Endometrial microvascular endothelial cells (primary cell): ENCODE measurements around the gene CMTR1. TPM values are rescaled to one million over a fixed set of nuclear protein-coding genes. Genes with fewer than 3 reads are reported as not detected.
"Not testable (repeated sequence)": the region's sequence is repeated elsewhere in the genome, so short reads cannot be mapped to it uniquely, and the experiment has no call there.

ENCODE experiments used
- in situ Hi-C: cut with HindIII; loops from 2 replicates; pipeline ENCODE4 v1.10.0; 2017; ENCODE audit warnings: low sequenced_read_pairs, low pct_unique_long_range_greater_than_20kb; ENCODE audit errors: inconsistent ontology term
- total RNA-seq: library from RNA; depleted of rRNA; stranded (reverse); fragments of >200 nt; gene quantifications from one replicate; pipeline ENCODE4 v1.2.3, GENCODE V29; 2015; ENCODE audit errors: inconsistent ontology term

The CMTR1 gene, protein sequence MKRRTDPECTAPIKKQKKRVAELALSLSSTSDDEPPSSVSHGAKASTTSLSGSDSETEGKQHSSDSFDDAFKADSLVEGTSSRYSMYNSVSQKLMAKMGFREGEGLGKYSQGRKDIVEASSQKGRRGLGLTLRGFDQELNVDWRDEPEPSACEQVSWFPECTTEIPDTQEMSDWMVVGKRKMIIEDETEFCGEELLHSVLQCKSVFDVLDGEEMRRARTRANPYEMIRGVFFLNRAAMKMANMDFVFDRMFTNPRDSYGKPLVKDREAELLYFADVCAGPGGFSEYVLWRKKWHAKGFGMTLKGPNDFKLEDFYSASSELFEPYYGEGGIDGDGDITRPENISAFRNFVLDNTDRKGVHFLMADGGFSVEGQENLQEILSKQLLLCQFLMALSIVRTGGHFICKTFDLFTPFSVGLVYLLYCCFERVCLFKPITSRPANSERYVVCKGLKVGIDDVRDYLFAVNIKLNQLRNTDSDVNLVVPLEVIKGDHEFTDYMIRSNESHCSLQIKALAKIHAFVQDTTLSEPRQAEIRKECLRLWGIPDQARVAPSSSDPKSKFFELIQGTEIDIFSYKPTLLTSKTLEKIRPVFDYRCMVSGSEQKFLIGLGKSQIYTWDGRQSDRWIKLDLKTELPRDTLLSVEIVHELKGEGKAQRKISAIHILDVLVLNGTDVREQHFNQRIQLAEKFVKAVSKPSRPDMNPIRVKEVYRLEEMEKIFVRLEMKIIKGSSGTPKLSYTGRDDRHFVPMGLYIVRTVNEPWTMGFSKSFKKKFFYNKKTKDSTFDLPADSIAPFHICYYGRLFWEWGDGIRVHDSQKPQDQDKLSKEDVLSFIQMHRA
- 35.6 TPM for total RNA-seq

DNA sequence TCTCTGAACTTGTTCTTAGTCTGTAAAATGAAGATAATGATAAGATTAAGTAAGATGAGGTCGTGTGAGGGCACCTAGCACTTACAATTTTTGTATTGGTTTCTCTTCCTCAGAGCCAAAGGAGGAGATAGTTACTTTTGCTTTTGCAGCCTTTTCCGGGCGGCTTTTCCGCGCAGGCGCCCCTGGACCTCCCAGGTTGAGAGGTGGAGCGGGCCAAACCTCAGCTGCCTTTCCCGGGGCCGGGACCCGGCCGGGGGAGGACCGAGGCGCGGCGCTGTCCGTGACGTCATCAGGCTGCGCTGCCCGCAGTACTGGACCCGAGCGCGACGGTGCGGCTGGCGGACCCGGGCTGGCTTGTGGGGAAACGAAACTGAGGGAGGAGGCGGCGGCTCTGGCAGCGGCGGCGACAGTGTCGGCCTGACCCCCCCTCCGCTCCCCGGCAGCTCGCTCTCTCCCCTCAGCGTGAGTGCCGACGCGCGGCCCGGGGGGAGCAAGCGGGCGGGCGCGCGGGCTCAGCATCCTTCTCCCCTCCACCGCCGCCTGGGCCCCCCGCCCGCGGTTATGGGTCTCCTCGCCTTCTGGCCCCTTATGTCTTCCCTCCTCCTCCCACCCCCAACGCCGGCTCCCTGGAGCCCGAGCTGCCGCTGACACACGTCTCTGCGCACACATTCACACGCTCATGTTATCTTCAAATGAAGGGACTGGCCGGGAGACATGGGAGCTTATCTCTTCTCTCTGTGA, at the start of gene CMTR1:
TSS of gene CMTR1 (plus strand) at position 306 of the 741 bp plus-strand sequence. CDS start 2,409 bp downstream, outside the sequence.
- in situ Hi-C loops = no loop called here

DNA sequence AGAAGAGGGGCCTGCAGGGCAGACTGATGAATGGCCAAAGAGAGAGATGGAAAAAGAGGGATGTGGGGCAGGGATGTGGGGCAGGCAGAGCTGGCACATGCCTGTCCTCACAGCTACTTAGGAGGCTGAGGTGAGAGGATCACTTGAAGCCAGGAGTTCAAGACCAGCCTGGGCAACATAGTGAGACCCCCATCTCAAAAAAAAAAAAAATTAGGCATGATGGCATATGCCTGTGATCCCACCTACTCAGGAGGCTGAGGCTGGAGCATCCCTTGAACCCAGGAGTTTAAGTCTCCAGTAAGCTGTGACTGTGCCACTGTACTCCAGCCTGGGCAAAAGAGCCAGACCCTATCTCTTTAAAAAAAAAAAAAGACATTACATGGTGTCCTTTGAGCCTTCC, 44.4 kb upstream of the CMTR1 start:
- in situ Hi-C loops = no loop called here

DNA sequence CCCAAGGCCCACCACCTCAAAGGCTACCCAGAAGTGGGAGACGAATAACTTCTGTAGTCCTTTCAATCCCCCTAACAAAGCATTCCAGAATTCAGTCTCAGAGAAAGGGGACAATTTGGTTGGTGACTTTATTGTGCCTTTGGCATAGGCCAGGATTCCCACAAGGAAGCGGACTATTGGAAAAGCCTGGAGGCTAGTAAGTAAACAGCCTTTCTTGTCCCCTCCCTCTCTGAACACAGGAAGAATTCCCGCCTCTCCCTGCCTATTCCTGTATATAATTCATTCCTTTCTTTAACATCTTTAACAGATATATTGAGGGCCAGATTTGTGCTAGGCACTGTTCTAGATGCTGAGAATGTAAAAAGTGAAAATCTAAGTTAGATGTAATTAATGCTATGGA, 43.2 kb upstream of the CMTR1 start:
- in situ Hi-C loops = no loop called here

DNA sequence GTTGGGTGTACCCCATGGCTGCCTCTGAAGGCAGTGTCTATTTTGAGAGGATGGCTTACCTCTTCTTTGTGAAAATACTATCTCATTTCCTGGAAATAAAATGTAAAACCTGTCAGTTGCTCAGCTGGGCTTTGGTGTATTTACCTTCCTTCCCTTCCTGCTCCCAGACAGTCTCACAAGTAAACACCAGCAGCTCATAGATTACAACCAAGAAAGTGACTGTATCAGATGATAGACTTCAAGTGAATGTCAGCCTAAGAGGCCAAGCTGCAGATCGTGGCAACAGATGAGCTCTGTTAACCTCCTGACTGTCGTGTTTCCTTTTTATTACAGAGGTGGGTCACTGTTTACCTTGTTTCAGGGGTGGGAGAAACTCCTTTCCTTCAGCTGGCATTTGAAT, 41.9 kb upstream of the CMTR1 start:
- in situ Hi-C loops = no loop called here

DNA sequence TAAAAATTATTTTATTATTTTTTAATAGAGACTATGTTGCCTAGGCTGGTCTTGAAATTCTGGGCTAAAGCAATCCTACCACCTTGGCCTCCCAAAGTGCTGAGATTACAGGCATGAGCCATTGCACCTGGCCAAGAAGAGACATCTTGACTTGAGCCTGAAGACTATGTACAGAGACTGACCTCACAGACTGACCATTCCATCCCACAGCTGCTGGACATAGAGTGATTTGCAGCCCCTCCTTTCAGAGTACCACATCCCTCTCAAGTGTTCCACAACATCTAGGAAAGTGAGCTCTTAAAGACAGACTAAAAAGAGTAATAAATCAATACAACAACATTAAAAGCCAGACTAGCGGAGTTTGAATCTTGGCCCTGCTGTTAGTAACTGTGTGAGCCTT, 40.2 kb upstream of the CMTR1 start:
- in situ Hi-C loops = no loop called here

DNA sequence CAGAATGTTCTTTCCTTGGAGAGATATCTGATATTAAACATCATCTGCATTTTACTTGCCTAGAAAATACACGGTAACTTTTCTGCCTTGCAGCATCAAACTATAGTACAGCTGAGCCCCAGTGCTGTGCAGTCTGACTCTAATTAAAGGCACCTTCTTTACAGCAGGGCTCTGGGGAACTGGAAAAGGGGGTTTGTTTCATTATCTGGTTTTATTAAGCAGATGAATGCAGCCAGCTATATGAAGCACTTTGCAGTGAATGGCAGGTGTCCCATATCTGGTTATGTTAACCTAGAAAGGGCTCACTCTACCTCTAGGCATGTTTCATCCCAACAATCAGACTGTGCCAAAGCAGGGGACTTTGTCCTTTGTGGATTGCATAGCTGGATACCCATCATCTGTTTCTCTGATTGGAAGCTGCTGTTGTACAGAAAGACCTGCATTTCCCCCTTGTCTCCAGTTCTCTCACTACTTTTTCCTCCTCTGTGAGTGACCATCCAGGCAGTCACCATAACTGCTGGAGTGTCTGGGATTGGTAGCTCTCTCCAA, 39.6 kb upstream of the CMTR1 start:
- in situ Hi-C loops = no loop called here

DNA sequence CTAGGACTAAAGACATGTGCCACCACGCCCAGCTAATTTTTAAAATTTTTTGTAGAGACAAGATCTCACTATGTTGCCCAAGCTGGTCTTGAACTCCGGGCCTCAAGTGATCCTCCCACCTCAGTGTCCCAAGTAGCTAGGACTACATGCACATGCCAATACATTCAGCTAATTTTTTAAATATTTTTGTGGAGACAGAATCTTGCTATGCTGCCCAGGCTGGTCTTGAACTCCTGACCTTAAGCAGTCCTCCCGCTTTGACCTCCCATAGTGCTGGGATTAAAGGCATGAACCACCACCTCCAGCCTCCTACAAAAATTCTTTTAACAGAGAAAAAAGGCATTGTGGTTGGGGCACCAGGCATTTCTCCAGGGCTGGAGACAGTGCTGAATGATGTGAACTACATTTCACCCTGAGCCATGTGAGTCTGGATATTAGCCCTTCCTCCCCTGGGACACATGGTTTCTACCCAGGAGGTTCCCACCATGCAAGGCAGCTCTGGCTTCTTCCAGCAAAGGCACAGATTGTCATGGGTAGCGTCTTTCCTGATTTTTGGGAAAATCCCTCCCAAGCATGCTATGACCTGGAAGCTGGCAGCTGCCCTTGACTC, 36.3 kb upstream of the CMTR1 start:
- in situ Hi-C loops = no loop called here

DNA sequence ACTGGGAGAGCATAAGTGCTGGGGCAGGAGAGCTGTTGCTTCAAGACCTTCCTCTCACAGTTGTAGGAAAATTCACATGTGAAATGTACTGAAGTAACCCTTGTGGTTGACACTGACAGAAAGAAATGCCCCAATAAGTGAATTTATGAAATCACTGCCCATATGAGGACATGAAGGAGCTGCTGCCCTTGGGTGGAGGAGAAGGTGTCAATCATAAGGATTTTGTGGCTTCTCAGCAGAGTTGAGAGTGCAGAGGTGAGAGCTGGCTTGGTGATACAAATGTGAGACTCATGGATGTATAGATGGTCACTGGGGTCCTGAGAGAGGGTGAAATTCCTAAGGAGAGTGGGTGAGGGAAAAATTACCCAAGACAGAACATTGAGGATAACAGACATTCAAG, 33.9 kb upstream of the CMTR1 start:
- in situ Hi-C loops = no loop called here

DNA sequence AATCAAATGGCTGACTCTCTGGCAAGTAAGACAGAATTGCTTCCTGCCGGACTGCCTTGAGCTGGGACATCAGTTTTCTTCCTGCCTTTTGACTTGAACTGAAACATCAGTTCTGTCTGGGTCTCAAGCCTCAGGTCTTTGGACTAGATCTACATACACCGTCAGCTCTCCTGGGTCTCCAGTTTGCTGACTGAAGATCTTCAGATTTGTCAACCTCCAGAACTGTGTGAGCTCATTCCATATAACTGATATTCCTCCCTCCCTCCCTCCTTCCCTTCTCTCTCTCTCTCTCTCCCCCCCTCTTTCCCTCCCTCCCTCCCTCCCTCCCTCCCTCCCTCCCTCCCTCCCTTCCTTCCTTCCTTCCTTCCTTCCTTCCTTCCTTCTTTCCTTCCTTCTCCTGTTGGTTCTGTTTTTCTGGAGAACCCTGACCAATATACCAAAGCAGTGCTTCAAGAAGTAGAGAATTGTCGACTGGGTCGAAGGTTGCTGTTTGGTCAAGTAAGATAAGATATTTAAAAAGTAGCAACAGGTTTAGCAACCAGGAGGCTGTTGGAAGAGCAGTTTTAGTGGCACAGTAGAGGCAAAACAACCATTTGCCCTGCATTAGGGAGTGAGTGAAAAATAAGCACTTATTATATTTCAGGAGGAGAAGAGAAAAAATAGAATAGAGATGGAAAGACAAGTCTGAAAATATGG, 33.1 kb upstream of the CMTR1 start:
- in situ Hi-C loops = no loop called here

DNA sequence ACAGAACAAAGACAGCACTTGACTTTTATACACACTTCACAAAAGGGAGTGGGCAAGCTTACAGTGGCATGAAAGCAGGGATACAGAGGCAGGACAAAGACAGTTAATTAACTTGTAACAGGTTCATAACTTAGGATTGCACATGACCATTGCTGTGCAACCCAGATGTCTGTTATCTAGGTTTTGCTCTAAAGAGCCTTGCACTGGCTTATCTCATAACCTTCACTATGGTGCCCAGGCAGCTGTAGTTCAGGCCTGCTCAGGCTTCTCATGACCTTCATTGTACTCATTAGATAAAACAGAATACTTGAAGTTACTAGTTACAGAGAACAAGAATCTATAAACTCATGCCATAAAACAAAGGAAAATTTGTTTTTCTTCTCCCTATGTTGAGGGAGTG, 31.4 kb upstream of the CMTR1 start:
- in situ Hi-C loops = not testable (repeated sequence)

DNA sequence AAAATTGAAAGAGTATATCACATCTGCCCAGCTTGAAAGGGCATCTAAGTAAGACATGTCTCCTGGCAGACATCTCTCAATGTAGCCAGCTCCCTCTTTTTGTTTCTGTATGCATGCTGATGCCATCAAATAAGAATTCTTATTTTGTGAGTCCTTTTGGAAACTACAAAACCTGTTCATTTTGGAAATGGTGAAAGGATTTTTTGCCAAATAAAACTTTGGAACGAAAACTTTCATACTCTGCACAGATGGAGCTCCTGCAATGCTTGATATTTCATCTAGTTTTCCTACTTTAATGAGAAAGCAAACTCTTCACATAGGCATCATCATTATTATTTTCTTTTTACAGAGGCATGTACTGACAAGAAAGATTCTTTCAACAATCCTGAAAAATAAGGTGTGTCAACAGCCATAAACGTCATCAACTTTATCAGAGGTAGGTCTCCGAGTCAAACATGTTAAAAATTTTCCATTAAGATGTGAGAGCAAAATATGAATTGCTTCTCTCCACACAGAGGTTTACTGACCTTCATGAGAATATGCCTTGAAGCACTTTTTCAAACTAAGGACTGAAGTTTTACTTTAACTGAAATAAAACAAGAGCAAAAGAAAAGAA, 26.2 kb upstream of the CMTR1 start:
- in situ Hi-C loops = no loop called here

DNA sequence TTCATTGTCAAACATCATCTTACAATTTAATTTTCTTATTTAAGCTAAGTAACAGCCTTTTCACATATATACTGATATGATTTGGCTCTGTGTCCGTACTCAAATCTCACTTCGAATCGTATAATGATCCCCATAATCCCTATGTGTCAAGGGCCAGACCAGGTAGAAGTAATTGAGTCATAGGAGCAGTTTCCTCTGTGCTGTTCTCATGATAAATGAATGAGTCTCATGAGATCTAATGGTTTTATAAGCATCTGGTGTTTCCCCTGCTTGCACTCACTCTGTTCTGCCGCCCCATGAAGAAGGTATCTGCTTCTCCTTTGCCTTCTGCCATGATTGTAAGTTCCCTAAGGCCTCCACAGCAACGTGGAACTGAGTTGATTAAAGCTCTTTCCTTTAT, 25.1 kb upstream of the CMTR1 start:
- in situ Hi-C loops = no loop called here

DNA sequence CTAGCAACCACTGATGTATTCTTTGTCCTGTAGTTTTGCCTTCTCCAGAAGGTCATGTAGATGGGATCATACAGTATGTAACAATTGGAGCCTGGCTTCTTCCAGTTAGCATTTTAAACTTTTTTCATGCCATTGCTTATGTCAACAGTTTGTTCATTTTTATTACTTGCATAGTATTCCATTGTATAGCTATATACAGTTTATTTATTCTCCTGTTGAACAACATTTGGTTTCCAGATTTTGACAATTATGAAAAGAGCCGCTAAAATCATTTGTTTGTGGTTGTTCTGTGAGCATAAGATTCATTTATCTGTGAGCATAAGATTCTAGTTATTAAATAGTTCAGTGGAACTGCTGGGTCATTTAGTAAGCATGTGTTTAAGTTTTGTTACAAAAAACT, 23.5 kb upstream of the CMTR1 start:
- in situ Hi-C loops = no loop called here

DNA sequence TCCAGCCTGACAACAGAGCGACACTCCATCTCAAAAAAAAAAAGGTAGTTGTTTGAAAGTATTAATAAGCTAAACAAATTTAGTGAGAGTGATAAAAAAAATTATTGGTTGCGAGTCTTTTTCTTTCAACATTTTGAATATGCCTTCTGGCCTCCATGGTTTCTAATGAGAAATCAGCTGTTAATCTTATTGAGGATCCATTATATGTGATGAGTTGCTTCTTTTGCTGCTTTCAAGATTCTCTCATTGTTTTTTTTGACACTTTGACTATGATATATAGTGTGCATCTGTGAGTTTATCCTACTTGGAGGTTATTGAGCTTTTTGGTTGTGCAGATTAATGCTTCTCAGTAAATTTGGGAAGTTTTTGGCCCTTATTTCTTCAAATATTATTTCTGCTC, 15.6 kb upstream of the CMTR1 start:
- in situ Hi-C loops = no loop called here

DNA sequence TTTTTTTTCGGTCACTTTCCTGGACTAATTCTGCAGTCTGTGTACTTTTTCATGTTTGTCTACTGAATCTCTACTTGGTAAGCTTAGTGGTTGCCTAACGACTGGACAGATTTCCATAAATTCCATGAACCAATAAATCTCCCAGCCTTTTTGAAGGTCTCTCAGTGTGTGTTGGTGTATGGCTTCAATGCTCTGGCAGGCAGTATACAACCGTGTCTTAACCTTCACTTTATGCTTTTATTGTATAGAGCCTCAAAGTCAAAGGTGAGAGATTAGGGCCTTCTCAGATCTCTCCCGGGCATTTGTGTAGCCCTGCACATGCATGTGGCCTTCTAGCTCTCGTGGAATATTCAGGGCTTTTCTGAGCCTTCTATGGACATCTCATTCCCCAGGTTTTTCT, 14.3 kb upstream of the CMTR1 start:
- in situ Hi-C loops = no loop called here

DNA sequence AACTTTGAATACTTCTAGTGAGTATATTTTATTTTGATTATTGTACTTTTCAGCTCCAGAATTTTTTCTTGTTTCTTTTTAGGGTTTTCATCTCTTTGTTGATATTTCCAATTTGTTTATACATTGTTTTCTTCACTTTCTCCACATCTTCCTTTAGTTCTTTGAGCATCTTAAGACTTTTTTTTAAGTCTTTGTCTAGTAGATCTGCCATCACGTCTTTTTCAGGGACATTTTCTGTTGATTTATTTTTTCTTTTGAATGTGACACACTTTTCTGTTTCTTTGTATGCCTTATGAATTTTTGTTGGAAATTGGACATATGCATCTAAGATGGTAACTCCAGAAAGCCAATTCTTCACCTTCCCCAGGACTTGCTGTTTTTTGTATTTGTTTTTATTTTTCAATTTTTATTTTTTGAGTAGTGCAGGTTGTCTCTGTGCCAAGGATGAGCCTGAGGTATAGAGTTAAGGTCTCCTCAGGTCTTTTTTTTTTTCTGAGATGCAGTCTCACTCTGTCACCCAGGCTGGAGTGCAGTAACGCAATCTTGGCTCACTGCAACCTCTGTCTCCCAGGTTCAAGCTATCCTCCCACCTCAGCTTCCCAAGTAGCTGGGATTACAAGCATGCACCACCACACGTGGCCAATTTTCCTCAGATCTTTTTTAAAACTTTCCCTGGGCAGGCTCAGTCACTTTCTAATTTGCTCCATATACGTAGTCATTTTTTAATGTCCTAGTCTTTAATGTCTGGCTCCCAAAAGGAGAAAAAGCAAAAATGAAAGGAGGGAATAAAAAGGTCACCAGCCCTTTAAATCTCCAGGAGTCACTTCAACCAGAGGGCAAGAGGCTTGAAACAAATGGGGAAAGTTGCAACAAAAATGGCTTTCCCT, 6.7 kb upstream of the CMTR1 start:
- in situ Hi-C loops = no loop called here

DNA sequence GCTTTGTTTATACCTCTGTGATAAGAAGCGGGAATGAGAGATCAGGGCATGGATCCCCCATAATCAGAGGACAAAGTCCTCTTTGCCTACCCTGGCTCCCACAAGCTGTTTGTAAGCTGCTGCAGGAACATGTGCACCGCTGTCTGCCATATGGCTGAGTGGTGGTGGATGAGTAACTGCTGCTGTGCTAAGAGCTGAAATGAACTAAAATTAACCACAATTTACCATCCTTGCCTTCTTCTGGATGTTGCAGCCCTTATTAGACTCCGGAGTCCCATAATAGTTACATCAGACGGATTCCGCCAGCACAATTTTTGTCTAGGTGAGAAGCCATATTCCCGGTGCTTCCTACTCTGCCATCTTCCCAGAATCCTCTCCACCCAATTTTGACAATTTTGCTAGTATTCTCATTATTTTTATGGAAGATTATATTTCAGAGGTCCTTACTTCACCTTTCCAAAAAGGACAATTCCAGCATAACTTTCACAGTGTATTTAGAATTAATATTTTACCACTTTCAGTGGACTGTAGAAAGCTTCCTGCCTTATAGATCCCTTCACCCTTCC, 6.0 kb upstream of the CMTR1 start:
- in situ Hi-C loops = no loop called here
